Endothelial cell of umbilical vein (primary cell): ENCODE results near the gene ZBTB17. TPM values are rescaled to one million over a fixed set of nuclear protein-coding genes. Genes with fewer than 3 reads are reported as not detected.

ENCODE experiments used
- BruUV-seq: library from RNA; stranded (reverse); fragments of 400-500 nt; replicated peaks from 2 replicates; lab custom pipeline; 2021; lab: Mats Ljungman, UMichigan
- CTCF ChIA-PET: fragments of 300-600, 350-600 bp; sonication (Branson Sonifier 250); formaldehyde crosslinking; loops from one replicate; lab custom pipeline; 2021; ENCODE audit warnings: antibody characterized with exemption, inconsistent platforms; lab: Charles Lee
- POLR2A ChIA-PET: fragments of 300-600, 350-600 bp; sonication (Branson Sonifier 250); formaldehyde crosslinking; loops from one replicate; lab custom pipeline; 2021; ENCODE audit warnings: antibody characterized with exemption, inconsistent platforms; lab: Charles Lee
- DNase-seq: peaks from one replicate; pipeline ENCODE4 v3.0.0-alpha.2; 2011; ENCODE audit warnings: low read depth, low spot score
- FAIRE-seq: peaks from 2 replicates; lab custom pipeline; 2011; peaks lifted over from hg19 to GRCh38; lab: Jason Lieb, UNC
- H2AFZ ChIP-seq: 2 replicates; pipeline ENCODE4 v1.6.0; 2012; ENCODE audit warnings: low read depth, low read length, control low read depth, inconsistent platforms
- H3K27ac ChIP-seq: 2 replicates; pipeline ENCODE4 v1.5.1; 2011; ENCODE audit warnings: low read depth, mild to moderate bottlenecking, control low read depth, low read length, moderate library complexity; ENCODE audit not compliant: insufficient read depth
- H3K27me3 ChIP-seq, 2 experiments: 2 replicates each; pipeline versions ENCODE4 v1.6.0 to v1.6.1; 2011; ENCODE audit warnings: low read length in 2 of 2, mixed read lengths in 1 of 2; ENCODE audit not compliant: control insufficient read depth in 2 of 2, insufficient read depth in 2 of 2
- H3K36me3 ChIP-seq, 2 experiments: 2 replicates in 1 of 2; 3 replicates in 1 of 2; pipeline ENCODE4 v1.5.1; 2011; ENCODE audit warnings: low read length in 2 of 2, mild to moderate bottlenecking in 1 of 2, moderate library complexity in 1 of 2; ENCODE audit not compliant: control insufficient read depth in 2 of 2, insufficient read depth in 2 of 2; ENCODE audit errors: extremely low read depth in 1 of 2
- H3K4me1 ChIP-seq: 3 replicates; pipeline ENCODE4 v1.5.1; 2011; ENCODE audit warnings: mild to moderate bottlenecking, low read length; ENCODE audit not compliant: control insufficient read depth, insufficient read depth; ENCODE audit errors: extremely low read depth
- H3K4me2 ChIP-seq: 2 replicates; pipeline ENCODE4 v1.6.1; 2011; ENCODE audit warnings: low read length, control low read depth, mixed read lengths; ENCODE audit not compliant: insufficient read depth
- H3K4me3 ChIP-seq, 3 experiments: fragments of 200-600 bp in 1 of 3; sonication (generic), shearing (Covaris generic) in 1 of 3; replicated peaks in 1 of 3; 2 replicates each; pipeline ENCODE4 v1.5.1; 2011 to 2016; ENCODE audit warnings: control low read depth in 3 of 3, low read length in 3 of 3, mild to moderate bottlenecking in 2 of 3, inconsistent platforms in 1 of 3, low read depth in 1 of 3, moderate library complexity in 1 of 3; ENCODE audit not compliant: insufficient read depth in 1 of 3
- H3K79me2 ChIP-seq: 2 replicates; pipeline ENCODE4 v1.6.0; 2012; ENCODE audit warnings: low read length, inconsistent platforms; ENCODE audit not compliant: control insufficient read depth, insufficient read depth
- H3K9ac ChIP-seq: replicated peaks from 2 replicates; pipeline ENCODE3; 2011; ENCODE audit warnings: low read length, control low read depth; ENCODE audit not compliant: insufficient read depth; ENCODE audit errors: extremely low read depth
- H3K9me1 ChIP-seq: replicated peaks from 3 replicates; pipeline ENCODE4 v1.6.0; 2011; ENCODE audit warnings: mild to moderate bottlenecking, low read length; ENCODE audit not compliant: control insufficient read depth, insufficient read depth; ENCODE audit errors: extremely low read depth
- H3K9me3 ChIP-seq: replicated peaks from 2 replicates; pipeline ENCODE4 v1.5.1; 2012; ENCODE audit warnings: low read length, inconsistent platforms; ENCODE audit not compliant: control insufficient read depth, insufficient read depth
- H4K20me1 ChIP-seq: replicated peaks from 2 replicates; pipeline ENCODE3; 2011; ENCODE audit warnings: mild to moderate bottlenecking, low read length; ENCODE audit not compliant: control insufficient read depth, insufficient read depth; ENCODE audit errors: extremely low read depth
- EZH2 ChIP-seq: IDR thresholded peaks from 2 replicates; pipeline ENCODE4 v1.6.1; 2012; ENCODE audit warnings: borderline replicate concordance, low read depth, mild to moderate bottlenecking, moderate library complexity, low read length, inconsistent platforms; ENCODE audit not compliant: severe bottlenecking
- FOS ChIP-seq: IDR thresholded peaks from 2 replicates; pipeline ENCODE4 v1.6.1; 2011; ENCODE audit warnings: mild to moderate bottlenecking, low read length, moderate library complexity, borderline replicate concordance; ENCODE audit not compliant: insufficient read depth
- GATA2 ChIP-seq: IDR thresholded peaks from 2 replicates; pipeline ENCODE4 v1.7.0; 2011; ENCODE audit warnings: low read depth, mild to moderate bottlenecking, moderate library complexity, mixed read lengths, low read length; ENCODE audit not compliant: insufficient read length, insufficient read depth
- JUN ChIP-seq: IDR thresholded peaks from 2 replicates; pipeline ENCODE4 v1.6.1; 2011; ENCODE audit warnings: borderline replicate concordance, low read depth; ENCODE audit not compliant: insufficient read length, insufficient read depth
- MYC ChIP-seq: IDR thresholded peaks from one replicate; pipeline ENCODE4 v1.6.1; 2011; ENCODE audit warnings: mild to moderate bottlenecking, low read depth, low read length
- POLR2A ChIP-seq: IDR thresholded peaks from 2 replicates; pipeline ENCODE4 v1.6.1; 2012; ENCODE audit warnings: low read depth, mild to moderate bottlenecking, control low read depth, low read length
- POLR2AphosphoS5 ChIP-seq: IDR thresholded peaks from 2 replicates; pipeline ENCODE4 v1.6.1; 2012; ENCODE audit warnings: low read depth, mild to moderate bottlenecking, control low read depth, low read length, moderate library complexity; ENCODE audit not compliant: insufficient read depth
- dilution Hi-C: fragments of 300-500 bp; cut with MboI; formaldehyde crosslinking; loops from one replicate; pipeline ENCODE4 v1.15.0; 2019; ENCODE audit warnings: low sequenced_read_pairs; ENCODE audit not compliant: extremely low pct_ligation_motif_present
- intact Hi-C: fragments of 100-400 bp; cut with micrococcal nuclease; formaldehyde crosslinking; loops from one replicate; pipeline ENCODE4 v1.10.0; 2022
- polyA plus RNA-seq, 4 experiments: library from polyadenylated mRNA; depleted of rRNA in 3 of 4; stranded (reverse) in 3 of 4; unstranded in 1 of 4; fragments of >200 nt; gene quantifications; 2 replicates each; pipeline versions ENCODE4 v1.2.1 to v1.2.3, GENCODE V29; 2011 to 2012; ENCODE audit warnings: missing spikeins in 1 of 4
- total RNA-seq: library from RNA; stranded (reverse); gene quantifications from 2 replicates; pipeline ENCODE4 v1.2.3, GENCODE V29; 2021
- TF ChIP-seq, protein P1 (sequence below), 2 donors: IDR thresholded peaks; 1 replicate in 1 of 2; 2 replicates in 1 of 2; pipeline ENCODE4 v1.5.1; 2011; ENCODE audit warnings: low read length in 2 of 2, mild to moderate bottlenecking in 2 of 2, moderate library complexity in 2 of 2, control low read depth in 1 of 2, inconsistent platforms in 1 of 2, low read depth in 1 of 2; ENCODE audit not compliant: insufficient read depth in 1 of 2; ENCODE audit errors: extremely low read depth in 1 of 2
- TF ChIP-seq, protein P2 (sequence below): IDR thresholded peaks from 2 replicates; pipeline ENCODE4 v1.6.1; 2011; ENCODE audit not compliant: insufficient read depth, insufficient read length

ZBTB17 gene
- total and polyA plus RNA-seq, 2 donors (not counting 3 experiments of a cell fraction or from before 2014, with no cell fraction given): 43.9 to 72.7 TPM

DNA sequence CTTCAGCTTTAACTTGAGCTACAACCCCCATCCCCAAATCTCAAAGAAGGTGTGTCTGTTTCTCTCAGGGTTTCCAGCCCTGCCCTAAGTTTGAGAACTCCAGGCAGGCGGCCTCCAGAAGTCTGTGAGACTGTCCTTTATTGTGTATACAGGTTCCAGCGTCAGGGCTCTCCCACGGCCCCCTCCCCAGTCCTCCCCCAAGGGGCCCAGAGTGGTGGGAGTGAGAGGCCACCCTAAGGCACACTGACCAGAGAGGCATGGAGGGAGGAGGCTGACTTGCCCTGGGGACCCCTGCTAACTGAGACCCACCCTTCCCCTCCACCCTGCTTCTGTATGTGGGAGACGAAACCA lies 38.0 kb upstream of the ZBTB17 start:
- POLR2A ChIA-PET: no interaction called here
- H3K9me3 ChIP-seq: no peaks in the 10 kb centered on the region
- no peak for TF ChIP-seq POLR2A
- no peak for TF ChIP-seq EZH2
- TF ChIP-seq JUN: no peak
- TF ChIP-seq, protein P1, sequence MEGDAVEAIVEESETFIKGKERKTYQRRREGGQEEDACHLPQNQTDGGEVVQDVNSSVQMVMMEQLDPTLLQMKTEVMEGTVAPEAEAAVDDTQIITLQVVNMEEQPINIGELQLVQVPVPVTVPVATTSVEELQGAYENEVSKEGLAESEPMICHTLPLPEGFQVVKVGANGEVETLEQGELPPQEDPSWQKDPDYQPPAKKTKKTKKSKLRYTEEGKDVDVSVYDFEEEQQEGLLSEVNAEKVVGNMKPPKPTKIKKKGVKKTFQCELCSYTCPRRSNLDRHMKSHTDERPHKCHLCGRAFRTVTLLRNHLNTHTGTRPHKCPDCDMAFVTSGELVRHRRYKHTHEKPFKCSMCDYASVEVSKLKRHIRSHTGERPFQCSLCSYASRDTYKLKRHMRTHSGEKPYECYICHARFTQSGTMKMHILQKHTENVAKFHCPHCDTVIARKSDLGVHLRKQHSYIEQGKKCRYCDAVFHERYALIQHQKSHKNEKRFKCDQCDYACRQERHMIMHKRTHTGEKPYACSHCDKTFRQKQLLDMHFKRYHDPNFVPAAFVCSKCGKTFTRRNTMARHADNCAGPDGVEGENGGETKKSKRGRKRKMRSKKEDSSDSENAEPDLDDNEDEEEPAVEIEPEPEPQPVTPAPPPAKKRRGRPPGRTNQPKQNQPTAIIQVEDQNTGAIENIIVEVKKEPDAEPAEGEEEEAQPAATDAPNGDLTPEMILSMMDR (IDR thresholded peaks at IDR 0.05; ENCODE audit: extremely low read depth in 1 of 2, insufficient read depth in 1 of 2, low read depth in 1 of 2, low read length in 2 of 2): no peak
- no peak for TF ChIP-seq MYC
- TF ChIP-seq, protein P2, sequence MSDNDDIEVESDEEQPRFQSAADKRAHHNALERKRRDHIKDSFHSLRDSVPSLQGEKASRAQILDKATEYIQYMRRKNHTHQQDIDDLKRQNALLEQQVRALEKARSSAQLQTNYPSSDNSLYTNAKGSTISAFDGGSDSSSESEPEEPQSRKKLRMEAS: no peak
- no peak for TF ChIP-seq POLR2AphosphoS5
- TF ChIP-seq FOS: no peak
- no peak for TF ChIP-seq GATA2
- CTCF ChIA-PET: no interaction called here
- H4K20me1 ChIP-seq: no peaks in the 10 kb centered on the region
- no peak for DNase-seq
- dilution Hi-C loops (no loop called here), intact Hi-C loops (no loop called here)
- peaks cover 4% of the 10 kb centered on the region for H3K4me1 ChIP-seq
- no TSS peak for BruUV-seq
- FAIRE-seq: no peak
- no peak overlapping the region for H3K4me2 ChIP-seq
- H3K9me1 ChIP-seq: no peaks in the 10 kb centered on the region
- no peaks in the 10 kb centered on the region for H3K27me3 ChIP-seq
- no peaks in the 10 kb centered on the region for H3K36me3 ChIP-seq
- H2AFZ ChIP-seq: no peak overlapping the region
- H3K9ac ChIP-seq: no peak overlapping the region
- no peaks in the 10 kb centered on the region for H3K79me2 ChIP-seq
- no peak overlapping the region for H3K27ac ChIP-seq
- H3K4me3 ChIP-seq: no peak overlapping the region
